Right lung (tissue), 5 donors: Measurements from ENCODE around the gene RUNDC3A. TPM values are rescaled to one million over a fixed set of nuclear protein-coding genes. Genes with fewer than 3 reads are reported as not detected.
"Not testable (repeated sequence)": the region's sequence is repeated elsewhere in the genome, so short reads cannot be mapped to it uniquely, and the experiment has no call there.

Experiments
- DNase-seq, 2 donors: peaks; one replicate each; pipeline ENCODE4 v3.0.0-alpha.2; 2013
- polyA plus RNA-seq, 5 donors: library from polyadenylated mRNA; unstranded; fragments of 120-200 nt; gene quantifications; one replicate each; pipeline versions ENCODE4 v1.2.1 to v1.2.3, GENCODE V29; 2013; ENCODE audit warnings: inconsistent platforms in 1 of 5, low replicate concordance in 1 of 5; ENCODE audit not compliant: insufficient read length in 5 of 5, insufficient read depth in 1 of 5

RUNDC3A gene
- polyA plus RNA-seq, 5 donors, result 1.6 to 4.3 (median 3.4) TPM

- no peak for DNase-seq
These were observed 35.3 kb downstream of the RUNDC3A start for GRCh38 chr17:44343510-44344209.

DNA sequence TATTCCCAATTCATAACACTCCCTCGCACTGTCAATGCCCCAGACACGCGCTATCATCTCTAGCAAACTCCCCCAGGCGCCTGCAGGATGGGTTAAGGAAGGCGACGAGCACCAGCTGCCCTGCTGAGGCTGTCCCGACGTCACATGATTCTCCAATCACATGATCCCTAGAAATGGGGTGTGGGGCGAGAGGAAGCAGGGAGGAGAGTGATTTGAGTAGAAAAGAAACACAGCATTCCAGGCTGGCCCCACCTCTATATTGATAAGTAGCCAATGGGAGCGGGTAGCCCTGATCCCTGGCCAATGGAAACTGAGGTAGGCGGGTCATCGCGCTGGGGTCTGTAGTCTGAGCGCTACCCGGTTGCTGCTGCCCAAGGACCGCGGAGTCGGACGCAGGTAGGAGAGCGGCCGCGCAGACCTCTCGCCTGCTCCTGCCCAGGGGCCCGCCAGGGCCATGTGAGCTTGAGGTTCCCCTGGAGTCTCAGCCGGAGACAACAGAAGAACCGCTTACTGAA is 36.6 kb downstream of the RUNDC3A start, which contains the start of gene GRN:
TSS of gene GRN (plus strand) at position 364 of the 515 bp plus-strand sequence. CDS start 3,863 bp downstream, outside the sequence.
- DNase-seq, result peak; percentile 96 to 98

DNA sequence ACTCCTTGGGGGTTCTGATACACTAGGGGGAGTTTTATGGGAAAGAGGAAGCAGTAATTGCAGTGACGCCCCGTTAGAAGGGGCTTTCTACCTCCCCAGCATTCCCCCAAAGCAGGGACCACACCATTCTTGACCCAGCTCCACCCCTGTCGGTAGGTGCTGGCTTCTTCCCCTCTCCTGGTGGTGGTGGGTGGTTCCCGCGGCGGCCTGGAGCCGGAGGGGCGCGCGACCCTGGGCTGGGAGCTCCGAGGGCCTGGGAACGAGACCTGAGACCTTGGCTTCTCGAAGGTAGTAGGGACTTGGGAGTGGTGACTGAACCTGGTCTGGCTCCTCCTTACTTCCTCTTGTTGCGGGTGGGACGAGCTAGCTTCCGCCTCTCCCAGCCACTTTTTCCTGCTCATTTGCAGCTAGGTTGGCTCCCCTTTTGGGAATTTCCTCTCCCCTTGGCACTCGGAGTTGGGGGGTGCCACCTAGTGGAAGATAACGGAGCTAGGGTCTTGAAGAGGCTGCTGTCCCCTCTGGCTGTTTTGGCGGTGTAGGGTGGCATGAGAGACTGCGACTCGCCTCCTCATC is 37.1 kb downstream of the RUNDC3A start:
- peak in 1 of 2 donors; percentile 51 for DNase-seq

DNA sequence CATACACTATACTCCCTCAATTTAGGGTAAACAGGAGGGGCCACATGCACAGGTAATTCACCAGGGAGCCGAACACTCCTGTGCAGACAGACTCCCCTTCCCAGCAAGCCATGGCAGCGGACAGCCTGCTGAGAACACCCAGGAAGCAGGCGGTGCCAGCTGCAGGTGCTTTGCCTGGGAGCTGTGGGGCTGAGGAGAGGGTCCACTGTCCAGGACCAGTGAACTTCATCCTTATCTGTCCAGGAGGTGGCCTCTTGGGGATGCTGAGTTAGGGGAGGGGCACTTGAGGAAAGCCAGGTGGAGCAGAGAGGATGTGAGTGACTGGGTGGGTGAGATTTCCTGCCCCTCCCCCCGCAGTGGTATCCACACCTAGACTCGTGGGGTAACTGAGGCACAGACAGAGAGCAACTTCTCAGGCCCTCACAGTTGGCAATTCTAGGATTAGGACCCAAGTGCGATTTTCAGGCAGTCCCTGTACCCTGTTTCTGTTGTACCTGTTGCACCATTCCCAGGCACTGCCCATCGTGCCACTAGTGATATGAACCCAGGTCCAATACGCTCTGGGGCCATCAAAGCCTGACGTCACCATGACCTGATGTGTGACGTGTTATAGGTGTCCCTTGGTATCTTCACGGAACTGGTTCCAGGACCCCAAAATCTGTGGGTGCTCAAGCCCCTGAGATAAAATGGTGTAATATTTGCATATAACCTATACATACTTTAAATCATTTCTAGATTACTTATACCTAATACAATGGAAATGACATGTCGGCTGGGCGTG is 37.9 kb downstream of the RUNDC3A start:
- DNase-seq, result no peak

DNA sequence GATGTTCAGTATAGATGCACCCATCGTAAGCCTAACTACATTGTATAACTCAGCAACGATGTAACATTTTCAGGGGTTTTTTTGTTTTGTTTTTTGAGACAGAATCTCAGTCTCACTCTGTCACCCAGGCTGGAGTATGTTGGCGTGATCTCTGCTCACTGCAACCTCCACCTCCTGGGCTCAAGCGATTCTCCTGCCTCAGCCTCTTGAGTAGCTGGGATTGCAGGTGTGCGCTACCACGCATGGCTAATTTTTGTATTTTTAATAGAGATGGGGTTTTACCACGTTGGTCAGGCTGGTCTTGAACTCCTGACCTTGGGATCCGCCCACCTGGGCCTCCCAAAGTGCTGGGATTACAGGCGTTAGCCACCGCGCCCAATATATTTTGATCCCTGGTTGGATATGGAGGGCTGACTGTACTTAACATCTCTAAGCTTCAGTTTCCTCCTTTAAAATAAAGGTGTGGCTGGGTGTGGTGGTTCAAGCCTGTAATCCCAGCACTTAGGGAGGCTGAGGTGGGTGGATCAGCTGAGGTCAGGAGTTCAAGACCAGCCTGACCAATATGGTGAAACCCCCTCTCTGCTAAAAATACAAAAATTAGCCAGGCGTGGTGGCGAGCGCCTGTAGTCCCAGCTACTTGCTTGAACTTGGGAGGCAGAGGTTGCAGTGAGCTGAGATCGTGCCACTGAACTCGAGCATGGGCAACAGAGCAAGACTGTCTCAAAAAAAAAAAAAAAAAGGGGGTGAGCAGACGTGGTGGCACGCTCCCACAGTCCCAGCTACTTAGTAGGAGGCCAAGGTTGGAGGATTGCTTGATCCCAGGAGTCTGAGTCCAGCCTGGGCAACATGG is 39.0 kb downstream of the RUNDC3A start:
- not testable (repeated sequence) for DNase-seq

DNA sequence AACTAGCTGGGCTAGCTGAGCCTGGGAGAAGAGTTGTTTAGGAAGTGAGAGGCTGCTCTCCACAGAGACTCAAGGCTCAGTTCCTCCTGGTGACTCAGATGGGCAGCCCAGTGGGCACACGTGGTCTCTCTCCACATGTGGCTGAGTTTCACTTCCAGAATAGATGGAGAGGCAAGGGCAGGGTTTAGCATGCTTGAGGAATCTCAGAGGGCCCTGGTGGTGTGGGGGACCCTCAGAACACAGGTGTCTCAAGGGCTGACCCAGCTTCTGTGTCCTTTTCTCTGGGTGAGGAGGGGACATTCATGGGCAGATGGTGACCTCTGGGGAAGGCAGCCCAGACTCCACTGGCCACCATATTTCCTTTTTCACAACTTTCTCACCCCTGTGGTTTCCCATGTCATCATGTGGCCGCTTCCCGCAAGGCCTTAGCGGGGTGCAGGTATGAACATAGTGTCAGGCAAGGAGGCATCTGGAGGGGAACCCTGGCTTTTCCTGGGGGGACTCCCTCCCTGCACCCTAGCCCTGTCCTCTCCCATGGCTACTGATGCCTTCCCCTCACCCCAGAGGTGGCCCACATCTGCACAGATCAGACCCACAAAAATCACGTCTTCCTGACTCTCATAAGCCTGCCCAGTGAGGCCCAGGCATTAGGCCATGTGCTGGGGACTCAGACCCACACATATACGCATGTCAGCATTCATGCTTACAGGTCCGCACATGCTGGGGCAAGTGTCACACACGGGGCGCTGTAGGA is 40.0 kb downstream of the RUNDC3A start:
- DNase-seq, result no peak

GRCh38 chr17:44348988-44349364 is 40.6 kb downstream of the RUNDC3A start:
- no peak for DNase-seq

GRCh38 chr17:44349553-44350070 is 41.2 kb downstream of the RUNDC3A start:
- no peak for DNase-seq

- no peak for DNase-seq
These were observed 42.4 kb downstream of the RUNDC3A start for GRCh38 chr17:44350733-44351226.

GRCh38 chr17:44351464-44351863 is 43.1 kb downstream of the RUNDC3A start:
- no peak for DNase-seq

DNA sequence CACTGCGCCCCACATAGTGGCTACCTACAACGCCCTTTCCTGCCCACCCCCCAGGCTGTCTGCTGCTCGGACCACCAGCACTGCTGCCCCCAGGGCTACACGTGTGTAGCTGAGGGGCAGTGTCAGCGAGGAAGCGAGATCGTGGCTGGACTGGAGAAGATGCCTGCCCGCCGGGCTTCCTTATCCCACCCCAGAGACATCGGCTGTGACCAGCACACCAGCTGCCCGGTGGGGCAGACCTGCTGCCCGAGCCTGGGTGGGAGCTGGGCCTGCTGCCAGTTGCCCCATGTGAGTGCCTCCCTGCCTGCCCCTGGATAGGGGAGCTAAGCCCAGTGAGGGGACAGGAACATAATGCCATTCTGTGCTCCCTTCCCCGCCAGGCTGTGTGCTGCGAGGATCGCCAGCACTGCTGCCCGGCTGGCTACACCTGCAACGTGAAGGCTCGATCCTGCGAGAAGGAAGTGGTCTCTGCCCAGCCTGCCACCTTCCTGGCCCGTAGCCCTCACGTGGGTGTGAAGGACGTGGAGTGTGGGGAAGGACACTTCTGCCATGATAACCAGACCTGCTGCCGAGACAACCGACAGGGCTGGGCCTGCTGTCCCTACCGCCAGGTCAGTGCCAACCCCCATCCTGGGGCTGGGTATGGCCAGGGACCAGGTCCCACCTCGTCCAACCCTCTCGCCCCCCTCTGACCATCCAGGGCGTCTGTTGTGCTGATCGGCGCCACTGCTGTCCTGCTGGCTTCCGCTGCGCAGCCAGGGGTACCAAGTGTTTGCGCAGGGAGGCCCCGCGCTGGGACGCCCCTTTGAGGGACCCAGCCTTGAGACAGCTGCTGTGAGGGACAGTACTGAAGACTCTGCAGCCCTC is 43.8 kb downstream of the RUNDC3A start:
- no peak for DNase-seq

GRCh38 chr17:44352828-44353671 is 44.6 kb downstream of the RUNDC3A start:
- no peak for DNase-seq

GRCh38 chr17:44353672-44354331 is 45.4 kb downstream of the RUNDC3A start:
- no peak for DNase-seq

DNA sequence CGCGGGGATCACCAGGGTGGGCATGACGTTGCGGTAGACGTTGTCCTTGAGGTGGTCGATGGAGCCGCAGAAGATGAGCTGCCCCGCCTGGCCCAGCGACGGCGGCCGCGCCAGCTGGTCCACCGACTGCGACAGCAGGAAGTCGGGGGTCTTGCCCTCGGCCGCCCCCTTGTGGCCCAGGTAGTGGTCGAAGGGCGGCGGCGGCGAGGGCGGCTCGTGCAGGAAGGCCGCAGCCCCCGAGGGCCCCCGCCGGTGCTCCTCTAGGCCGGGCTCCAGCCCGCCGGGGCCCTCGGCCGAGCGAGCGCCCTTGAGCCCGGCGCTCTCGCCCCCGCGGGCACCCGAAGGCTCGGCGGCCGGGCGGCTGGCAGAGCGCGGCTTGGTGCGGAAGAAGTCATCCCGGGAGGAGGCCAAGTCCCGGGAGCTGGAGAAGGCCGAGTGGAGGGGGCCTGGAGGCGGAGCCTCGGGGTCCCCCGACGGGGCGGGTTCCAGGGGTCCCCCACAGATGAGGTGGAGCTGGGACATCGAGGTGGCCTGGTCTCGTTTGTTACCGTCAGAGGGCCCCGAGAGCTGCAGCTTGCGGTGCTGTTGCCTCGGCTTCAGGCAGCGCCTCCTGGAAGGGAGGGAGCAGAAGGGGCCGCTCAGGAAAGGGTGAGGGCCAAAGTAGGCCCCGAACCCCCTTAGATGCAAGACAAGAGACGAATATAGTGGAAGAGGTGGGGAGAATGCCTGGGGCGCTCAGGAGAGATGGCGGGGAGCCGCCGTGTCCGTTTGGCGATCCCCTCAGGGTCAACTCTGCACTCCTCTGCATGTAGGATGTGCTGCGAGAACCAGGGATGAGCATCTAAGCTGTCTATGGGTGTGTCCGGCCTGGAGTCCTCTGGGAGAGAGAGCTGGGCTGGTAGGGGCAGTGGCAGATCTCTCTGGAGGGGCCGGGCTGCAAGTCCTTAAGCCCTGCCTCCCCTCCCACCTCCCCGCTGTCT is 46.5 kb downstream of the RUNDC3A start:
- no peak for DNase-seq

DNA sequence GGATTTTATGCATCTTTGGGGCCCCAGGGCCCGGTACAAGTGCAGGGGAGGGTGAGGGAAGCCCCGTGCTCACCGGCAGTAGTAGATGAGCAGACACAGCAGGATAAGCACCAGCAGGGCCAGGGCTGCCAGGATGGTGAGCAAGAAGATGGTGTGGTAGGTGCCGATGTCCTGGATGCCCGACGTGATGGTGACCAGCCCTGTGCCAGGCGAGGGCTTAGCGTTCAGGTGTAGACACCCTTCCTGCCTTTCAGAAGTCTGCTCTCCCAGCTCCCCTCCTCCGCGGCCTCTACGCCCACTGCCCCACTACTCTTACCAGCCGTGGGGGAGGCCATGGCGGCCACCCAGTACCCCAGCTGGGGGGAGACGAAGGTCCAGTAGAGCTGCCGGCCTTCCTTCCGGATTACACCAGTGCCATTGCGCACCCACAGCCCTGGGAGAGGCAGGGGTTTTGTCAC is 47.3 kb downstream of the RUNDC3A start:
- DNase-seq, result no peak

GRCh38 chr17:44356241-44356640 is 47.8 kb downstream of the RUNDC3A start:
- DNase-seq, result no peak
